ENCODE measurements around the gene DGKI.

The DGKI gene

DNA sequence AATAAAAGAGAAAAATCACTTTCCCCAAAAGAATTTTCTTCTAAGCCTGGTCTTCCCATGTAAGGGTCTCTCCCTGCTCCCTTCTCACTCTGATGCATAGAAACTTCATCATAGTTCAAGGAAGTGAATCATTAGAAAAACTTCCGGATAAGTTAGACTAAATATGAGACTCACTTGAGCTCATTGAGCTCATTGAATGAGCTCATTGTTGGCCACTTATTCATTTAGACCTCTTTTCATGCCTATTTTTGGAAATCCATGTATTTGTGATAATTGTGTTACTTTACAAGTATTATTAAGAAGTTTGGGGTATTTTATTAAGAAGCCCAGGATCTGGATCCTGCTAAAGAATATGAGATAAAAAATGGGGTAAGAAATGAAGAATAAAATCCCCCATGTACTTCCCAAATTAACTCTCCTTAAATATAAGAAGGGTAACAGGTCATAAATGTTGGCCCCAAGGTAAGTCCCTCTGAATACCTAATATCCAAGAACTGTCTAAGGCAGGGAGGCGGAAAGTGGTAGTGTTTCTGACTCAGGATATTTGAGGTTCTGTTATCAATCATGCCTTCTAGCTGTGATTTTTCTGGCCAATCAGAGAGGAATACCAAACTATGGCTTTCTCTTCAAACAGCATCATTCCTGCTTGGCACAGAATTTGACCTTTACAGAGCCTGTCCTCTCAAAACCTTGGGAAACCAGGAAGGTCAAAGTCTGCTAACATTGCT is 266.7 kb downstream of the DGKI start:
- H3K4me1 ChIP-seq (ENCODE audit: control insufficient read depth, insufficient read depth, low read depth, low read length), result peaks cover 2% of the 10 kb centered on the region
- H3K23ac ChIP-seq (ENCODE audit: low read length in 2 of 2), result no peak overlapping the region
- H3K27ac ChIP-seq (ENCODE audit: low read length, poor library complexity, severe bottlenecking), result peak overlapping the region; percentile 74
- H3K4me2 ChIP-seq (ENCODE audit: low read length, poor library complexity, severe bottlenecking), result no peak overlapping the region
- DNase-seq, result peak; percentile 83
- peak overlapping the region; percentile 54 for H3K9ac ChIP-seq (ENCODE audit: low read length)
- H4K8ac ChIP-seq (ENCODE audit: low read length), result no peak overlapping the region
- no peak overlapping the region for H2BK15ac ChIP-seq (ENCODE audit: low read depth, poor library complexity, severe bottlenecking)
- no peak overlapping the region for H3K18ac ChIP-seq (ENCODE audit: low read depth in 1 of 2, low read length in 2 of 2)
- no peak overlapping the region for H2BK120ac ChIP-seq (ENCODE audit: low read depth, low read length)
- H3K9me3 ChIP-seq (ENCODE audit: control insufficient read depth, low read length), result no peaks in the 10 kb centered on the region
- peak overlapping the region; percentile 59 to 82 for H2BK12ac ChIP-seq (ENCODE audit: low read length in 2 of 2)
- peak overlapping the region; percentile 62 for H2BK5ac ChIP-seq (ENCODE audit: low read depth, low read length, poor library complexity, severe bottlenecking)
- no peak overlapping the region for H2AFZ ChIP-seq (ENCODE audit: low read depth, low read length)
- 29% methylated on average over 1 of the region's 2 CpGs for WGBS
- H3K4me3 ChIP-seq (ENCODE audit: insufficient read depth in 1 of 2, low read depth in 1 of 2, low read length in 2 of 2), result no peak overlapping the region
- H3K36me3 ChIP-seq (ENCODE audit: control insufficient read depth in 1 of 2, insufficient read depth in 2 of 2, low read depth in 1 of 2, low read length in 2 of 2), result peaks cover 0 to 7% of the 10 kb centered on the region in 2 experiments
- H2AK5ac ChIP-seq (ENCODE audit: low read length, severe bottlenecking), result peak overlapping the region; percentile 88
- H4K91ac ChIP-seq (ENCODE audit: low read length), result no peak overlapping the region
- no peaks in the 10 kb centered on the region for H3K27me3 ChIP-seq (ENCODE audit: control insufficient read depth in 1 of 2, insufficient read depth in 1 of 2, low read length in 2 of 2)
- peak overlapping the region in 1 of 2 experiments; percentile 58 for H3K4ac ChIP-seq (ENCODE audit: low read depth in 1 of 2, low read length in 2 of 2)
- H3K79me1 ChIP-seq (replicated peaks; ENCODE audit: low read length, poor library complexity, severe bottlenecking), result no peaks in the 10 kb centered on the region
- no peak overlapping the region for H3K14ac ChIP-seq (ENCODE audit: low read length in 2 of 2)

DNA sequence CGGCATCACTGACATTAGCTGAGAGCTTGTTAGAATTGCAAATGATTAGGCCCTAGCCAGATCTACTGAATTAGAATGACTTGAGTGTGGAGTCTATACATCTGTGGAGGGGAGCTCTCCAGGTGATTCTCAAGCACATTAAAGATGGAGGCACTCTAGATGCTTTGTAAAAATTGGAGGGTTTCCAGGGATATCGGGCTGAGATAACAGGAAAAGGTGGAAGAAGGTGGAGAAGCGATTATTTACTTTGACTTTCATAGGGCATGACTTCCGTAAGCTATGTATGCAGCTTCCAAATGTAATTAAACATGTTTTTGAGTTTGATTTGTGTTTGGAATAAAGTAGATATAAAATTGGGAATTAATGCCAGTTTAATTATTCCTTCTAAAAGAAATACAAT is 268.2 kb downstream of the DGKI start:
- WGBS, result 93% methylated on average over 4 of the region's 4 CpGs
- Histone ChIP-seq H4K8ac (ENCODE audit: low read length) (no peak overlapping the region), H3K4me2 (ENCODE audit: low read length, poor library complexity, severe bottlenecking) (no peak overlapping the region), H2BK12ac (ENCODE audit: low read length in 2 of 2) (peak overlapping the region in 1 of 2 experiments; percentile 77), H3K4ac (ENCODE audit: low read depth in 1 of 2, low read length in 2 of 2) (no peak overlapping the region), H3K27me3 (ENCODE audit: control insufficient read depth in 1 of 2, insufficient read depth in 1 of 2, low read length in 2 of 2) (no peaks in the 10 kb centered on the region), H3K14ac (ENCODE audit: low read length in 2 of 2) (no peak overlapping the region), H2BK15ac (ENCODE audit: low read depth, poor library complexity, severe bottlenecking) (no peak overlapping the region), H2BK5ac (ENCODE audit: low read depth, low read length, poor library complexity, severe bottlenecking) (no peak overlapping the region), H3K9me3 (ENCODE audit: control insufficient read depth, low read length) (no peaks in the 10 kb centered on the region), H3K23ac (ENCODE audit: low read length in 2 of 2) (no peak overlapping the region), H3K27ac (ENCODE audit: low read length, poor library complexity, severe bottlenecking) (peak overlapping the region; percentile 14), H2AFZ (ENCODE audit: low read depth, low read length) (no peak overlapping the region), H4K91ac (ENCODE audit: low read length) (no peak overlapping the region), H3K79me1 (replicated peaks; ENCODE audit: low read length, poor library complexity, severe bottlenecking) (no peaks in the 10 kb centered on the region), H2BK120ac (ENCODE audit: low read depth, low read length) (peak overlapping the region; percentile 27), H2AK5ac (ENCODE audit: low read length, severe bottlenecking) (peak overlapping the region; percentile 97), H3K36me3 (ENCODE audit: control insufficient read depth in 1 of 2, insufficient read depth in 2 of 2, low read depth in 1 of 2, low read length in 2 of 2) (peaks cover 0 to 7% of the 10 kb centered on the region in 2 experiments), H3K4me1 (ENCODE audit: control insufficient read depth, insufficient read depth, low read depth, low read length) (peaks cover 2% of the 10 kb centered on the region), H3K18ac (ENCODE audit: low read depth in 1 of 2, low read length in 2 of 2) (no peak overlapping the region), H3K9ac (ENCODE audit: low read length) (no peak overlapping the region), H3K4me3 (ENCODE audit: insufficient read depth in 1 of 2, low read depth in 1 of 2, low read length in 2 of 2) (no peak overlapping the region)
- no peak for DNase-seq

DNA sequence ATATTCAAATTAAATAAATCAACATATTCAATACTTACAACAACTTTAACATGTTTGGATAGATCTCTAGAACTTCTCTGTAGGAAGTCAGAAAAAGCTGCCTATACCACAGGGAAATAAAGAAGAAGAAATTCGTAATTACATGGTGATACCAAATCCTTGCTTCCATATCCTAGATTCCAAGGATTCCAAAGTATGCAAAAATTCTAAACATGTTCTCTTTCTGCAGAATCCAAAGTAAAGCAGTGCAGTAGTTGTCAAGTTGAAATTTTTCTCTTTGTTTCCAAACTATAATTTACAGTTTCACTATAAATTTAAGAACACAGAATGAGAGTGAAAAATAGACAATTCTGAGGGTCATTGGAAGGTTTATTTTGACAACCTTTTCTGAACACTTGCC is 269.6 kb downstream of the DGKI start:
- no peak overlapping the region for H4K91ac ChIP-seq (ENCODE audit: low read length)
- no peak overlapping the region for H3K4ac ChIP-seq (ENCODE audit: low read depth in 1 of 2, low read length in 2 of 2)
- DNase-seq, result no peak
- no peak overlapping the region for H2BK120ac ChIP-seq (ENCODE audit: low read depth, low read length)
- no CpG with 5 or more reads among the region's 1 CpG for WGBS
- no peak overlapping the region for H3K18ac ChIP-seq (ENCODE audit: low read depth in 1 of 2, low read length in 2 of 2)
- peaks cover 0 to 7% of the 10 kb centered on the region in 2 experiments for H3K36me3 ChIP-seq (ENCODE audit: control insufficient read depth in 1 of 2, insufficient read depth in 2 of 2, low read depth in 1 of 2, low read length in 2 of 2)
- no peak overlapping the region for H2AFZ ChIP-seq (ENCODE audit: low read depth, low read length)
- no peak overlapping the region for H3K4me2 ChIP-seq (ENCODE audit: low read length, poor library complexity, severe bottlenecking)
- H3K27me3 ChIP-seq (ENCODE audit: control insufficient read depth in 1 of 2, insufficient read depth in 1 of 2, low read length in 2 of 2), result no peaks in the 10 kb centered on the region
- no peak overlapping the region for H3K4me3 ChIP-seq (ENCODE audit: insufficient read depth in 1 of 2, low read depth in 1 of 2, low read length in 2 of 2)
- H3K27ac ChIP-seq (ENCODE audit: low read length, poor library complexity, severe bottlenecking), result peak overlapping the region; percentile 67
- no peak overlapping the region for H4K8ac ChIP-seq (ENCODE audit: low read length)
- H3K9me3 ChIP-seq (ENCODE audit: control insufficient read depth, low read length), result no peaks in the 10 kb centered on the region
- H2BK15ac ChIP-seq (ENCODE audit: low read depth, poor library complexity, severe bottlenecking), result no peak overlapping the region
- H3K23ac ChIP-seq (ENCODE audit: low read length in 2 of 2), result no peak overlapping the region
- H2BK12ac ChIP-seq (ENCODE audit: low read length in 2 of 2), result no peak overlapping the region
- H2BK5ac ChIP-seq (ENCODE audit: low read depth, low read length, poor library complexity, severe bottlenecking), result no peak overlapping the region
- H3K79me1 ChIP-seq (replicated peaks; ENCODE audit: low read length, poor library complexity, severe bottlenecking), result no peaks in the 10 kb centered on the region
- no peak overlapping the region for H3K14ac ChIP-seq (ENCODE audit: low read length in 2 of 2)
- no peak overlapping the region for H3K9ac ChIP-seq (ENCODE audit: low read length)
- peaks cover 2% of the 10 kb centered on the region for H3K4me1 ChIP-seq (ENCODE audit: control insufficient read depth, insufficient read depth, low read depth, low read length)
- H2AK5ac ChIP-seq (ENCODE audit: low read length, severe bottlenecking), result peak overlapping the region; percentile 6

DNA sequence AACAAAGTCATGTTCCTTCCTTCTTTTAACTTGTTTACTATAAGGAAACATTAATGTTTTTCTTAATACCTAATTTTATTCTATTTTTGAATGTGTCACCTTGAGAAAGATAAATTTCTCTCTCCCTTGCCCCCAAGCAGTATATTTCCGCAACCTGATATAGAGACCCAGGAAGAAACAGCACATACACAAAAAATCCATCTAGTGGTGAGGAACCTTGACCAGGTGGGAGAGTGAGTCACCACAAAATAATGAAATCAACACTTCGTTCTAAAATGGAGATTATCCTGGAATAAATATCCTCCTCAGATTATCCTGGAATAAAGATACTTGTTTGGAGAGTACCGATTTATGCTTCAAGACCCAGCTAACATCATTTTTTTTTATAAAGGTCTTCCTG is 270.3 kb downstream of the DGKI start:
- WGBS, result 80% methylated on average over 3 of the region's 3 CpGs
- Histone ChIP-seq H3K27me3 (ENCODE audit: control insufficient read depth in 1 of 2, insufficient read depth in 1 of 2, low read length in 2 of 2) (no peaks in the 10 kb centered on the region), H2AK5ac (ENCODE audit: low read length, severe bottlenecking) (no peak overlapping the region)

More for the DNA sequence above, 270.3 kb downstream of the DGKI start:
- H2BK15ac ChIP-seq (ENCODE audit: low read depth, poor library complexity, severe bottlenecking), result no peak overlapping the region
- H3K4ac ChIP-seq (ENCODE audit: low read depth in 1 of 2, low read length in 2 of 2), result no peak overlapping the region
- H2BK5ac ChIP-seq (ENCODE audit: low read depth, low read length, poor library complexity, severe bottlenecking), result peak overlapping the region; percentile 19
- no peak overlapping the region for H3K23ac ChIP-seq (ENCODE audit: low read length in 2 of 2)
- no peak overlapping the region for H2BK120ac ChIP-seq (ENCODE audit: low read depth, low read length)
- no peaks in the 10 kb centered on the region for H3K9me3 ChIP-seq (ENCODE audit: control insufficient read depth, low read length)
- peaks cover 0 to 7% of the 10 kb centered on the region in 2 experiments for H3K36me3 ChIP-seq (ENCODE audit: control insufficient read depth in 1 of 2, insufficient read depth in 2 of 2, low read depth in 1 of 2, low read length in 2 of 2)
- no peak overlapping the region for H3K14ac ChIP-seq (ENCODE audit: low read length in 2 of 2)
- H3K4me2 ChIP-seq (ENCODE audit: low read length, poor library complexity, severe bottlenecking), result no peak overlapping the region
- no peak overlapping the region for H4K91ac ChIP-seq (ENCODE audit: low read length)
- H3K27ac ChIP-seq (ENCODE audit: low read length, poor library complexity, severe bottlenecking), result peak overlapping the region; percentile 45
- H3K79me1 ChIP-seq (replicated peaks; ENCODE audit: low read length, poor library complexity, severe bottlenecking), result no peaks in the 10 kb centered on the region
- H4K8ac ChIP-seq (ENCODE audit: low read length), result no peak overlapping the region
- no peak for DNase-seq
- no peak overlapping the region for H2AFZ ChIP-seq (ENCODE audit: low read depth, low read length)
- H2BK12ac ChIP-seq (ENCODE audit: low read length in 2 of 2), result no peak overlapping the region
- peaks cover 2% of the 10 kb centered on the region for H3K4me1 ChIP-seq (ENCODE audit: control insufficient read depth, insufficient read depth, low read depth, low read length)
- no peak overlapping the region for H3K18ac ChIP-seq (ENCODE audit: low read depth in 1 of 2, low read length in 2 of 2)
- H3K4me3 ChIP-seq (ENCODE audit: insufficient read depth in 1 of 2, low read depth in 1 of 2, low read length in 2 of 2), result no peak overlapping the region
- H3K9ac ChIP-seq (ENCODE audit: low read length), result no peak overlapping the region
